OCI-LY3 (cell line): ENCODE measurements around the gene GSS.
A peak's percentile ranks its signal among the peaks of the same experiment; 100 is the strongest.

ENCODE experiments used
- H2AFZ ChIP-seq: fragments of 200-600, 300-600 bp; shearing (Covaris generic); 2 replicates; pipeline ENCODE4 v1.6.0; 2014; ENCODE audit warnings: antibody characterized with exemption, low read depth, low read length
- H3K27ac ChIP-seq: fragments of 200-600, 300-600 bp; sonication (generic); 2 replicates; pipeline ENCODE4 v1.5.1; 2014; ENCODE audit warnings: mild to moderate bottlenecking, low read length, moderate library complexity, mixed read lengths
- H3K27me3 ChIP-seq: fragments of 200-600, 300-600 bp; sonication (generic); 2 replicates; pipeline ENCODE4 v1.6.1; 2014; ENCODE audit warnings: low read depth, low read length, mixed read lengths
- H3K36me3 ChIP-seq: fragments of 200-600, 300-600 bp; sonication (generic); replicated peaks from 2 replicates; pipeline ENCODE3; 2014; ENCODE audit warnings: low read depth, low read length, mixed read lengths
- H3K4me1 ChIP-seq: fragments of 300-600, 200-600 bp; sonication (generic); 2 replicates; pipeline ENCODE4 v1.6.1; 2014; ENCODE audit warnings: low read length, mixed read lengths
- H3K4me2 ChIP-seq: fragments of 200-600, 300-600 bp; sonication (generic); 2 replicates; pipeline ENCODE4 v1.6.1; 2014; ENCODE audit warnings: low read length, mixed read lengths
- H3K4me3 ChIP-seq: fragments of 300-600, 200-600 bp; sonication (generic); 2 replicates; pipeline ENCODE4 v1.5.1; 2014; ENCODE audit warnings: antibody characterized with exemption, mild to moderate bottlenecking, low read length, moderate library complexity
- H3K79me2 ChIP-seq: fragments of 300-600, 200-600 bp; shearing (Covaris generic); 2 replicates; pipeline ENCODE4 v1.6.1; 2014; ENCODE audit warnings: mild to moderate bottlenecking, low read length, mixed read lengths
- H3K9ac ChIP-seq: fragments of 300-600, 200-600 bp; shearing (Covaris generic); 2 replicates; pipeline ENCODE4 v1.6.0; 2014; ENCODE audit warnings: mild to moderate bottlenecking, low read length, moderate library complexity
- H3K9me3 ChIP-seq: fragments of 200-600, 300-600 bp; shearing (Covaris generic); 2 replicates; pipeline ENCODE4 v1.6.1; 2014; ENCODE audit warnings: low read length, mixed read lengths; ENCODE audit not compliant: insufficient read depth
- H4K20me1 ChIP-seq: fragments of 200-600, 300-600 bp; sonication (generic); 2 replicates; pipeline ENCODE4 v1.6.1; 2016; ENCODE audit warnings: low read length, mixed read lengths; ENCODE audit not compliant: insufficient read depth
- EZH2phosphoT487 ChIP-seq: fragments of 200-600 bp; shearing (Covaris generic); IDR thresholded peaks from 2 replicates; pipeline ENCODE4 v1.6.1; 2018; ENCODE audit warnings: antibody characterized with exemption, mixed run types, low read depth
- TF ChIP-seq, protein P1 (sequence below): fragments of 200-600, 300-600 bp; sonication (generic); IDR thresholded peaks from 2 replicates; pipeline ENCODE4 v1.5.1; 2014; ENCODE audit warnings: antibody characterized with exemption, low read length, low read depth

The GSS gene

DNA sequence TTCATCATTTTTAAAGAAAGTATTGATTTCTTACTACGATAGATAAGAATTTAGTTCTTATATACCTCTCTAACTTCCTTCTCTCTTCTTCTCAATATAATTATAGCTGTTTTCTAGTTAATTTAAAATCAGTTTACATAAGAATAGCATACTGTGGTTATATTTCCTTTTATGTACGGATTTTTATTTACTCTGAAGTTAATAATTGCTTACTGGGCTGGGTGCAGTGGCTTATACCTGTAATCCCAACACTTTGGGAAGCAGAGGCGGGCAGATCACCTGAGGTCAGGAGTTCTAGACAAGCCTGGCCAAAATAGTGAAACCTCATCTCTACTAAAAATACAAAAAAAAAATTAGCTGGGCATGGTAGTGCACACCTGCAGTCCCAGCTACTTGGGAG, 69.5 kb downstream of the GSS start:
- H3K36me3 ChIP-seq: peaks cover 5% of the 10 kb centered on the region
- H3K9ac ChIP-seq: no peak overlapping the region
- H2AFZ ChIP-seq: no peak overlapping the region
- TF ChIP-seq, protein P1, sequence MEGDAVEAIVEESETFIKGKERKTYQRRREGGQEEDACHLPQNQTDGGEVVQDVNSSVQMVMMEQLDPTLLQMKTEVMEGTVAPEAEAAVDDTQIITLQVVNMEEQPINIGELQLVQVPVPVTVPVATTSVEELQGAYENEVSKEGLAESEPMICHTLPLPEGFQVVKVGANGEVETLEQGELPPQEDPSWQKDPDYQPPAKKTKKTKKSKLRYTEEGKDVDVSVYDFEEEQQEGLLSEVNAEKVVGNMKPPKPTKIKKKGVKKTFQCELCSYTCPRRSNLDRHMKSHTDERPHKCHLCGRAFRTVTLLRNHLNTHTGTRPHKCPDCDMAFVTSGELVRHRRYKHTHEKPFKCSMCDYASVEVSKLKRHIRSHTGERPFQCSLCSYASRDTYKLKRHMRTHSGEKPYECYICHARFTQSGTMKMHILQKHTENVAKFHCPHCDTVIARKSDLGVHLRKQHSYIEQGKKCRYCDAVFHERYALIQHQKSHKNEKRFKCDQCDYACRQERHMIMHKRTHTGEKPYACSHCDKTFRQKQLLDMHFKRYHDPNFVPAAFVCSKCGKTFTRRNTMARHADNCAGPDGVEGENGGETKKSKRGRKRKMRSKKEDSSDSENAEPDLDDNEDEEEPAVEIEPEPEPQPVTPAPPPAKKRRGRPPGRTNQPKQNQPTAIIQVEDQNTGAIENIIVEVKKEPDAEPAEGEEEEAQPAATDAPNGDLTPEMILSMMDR: no peak
- no peak for TF ChIP-seq EZH2phosphoT487
- H3K27me3 ChIP-seq: no peaks in the 10 kb centered on the region
- H4K20me1 ChIP-seq: no peaks in the 10 kb centered on the region
- no peak overlapping the region for H3K4me3 ChIP-seq
- no peak overlapping the region for H3K27ac ChIP-seq
- H3K9me3 ChIP-seq: no peaks in the 10 kb centered on the region
- H3K79me2 ChIP-seq: no peaks in the 10 kb centered on the region
- H3K4me2 ChIP-seq: no peak overlapping the region
- peaks cover 11% of the 10 kb centered on the region for H3K4me1 ChIP-seq

DNA sequence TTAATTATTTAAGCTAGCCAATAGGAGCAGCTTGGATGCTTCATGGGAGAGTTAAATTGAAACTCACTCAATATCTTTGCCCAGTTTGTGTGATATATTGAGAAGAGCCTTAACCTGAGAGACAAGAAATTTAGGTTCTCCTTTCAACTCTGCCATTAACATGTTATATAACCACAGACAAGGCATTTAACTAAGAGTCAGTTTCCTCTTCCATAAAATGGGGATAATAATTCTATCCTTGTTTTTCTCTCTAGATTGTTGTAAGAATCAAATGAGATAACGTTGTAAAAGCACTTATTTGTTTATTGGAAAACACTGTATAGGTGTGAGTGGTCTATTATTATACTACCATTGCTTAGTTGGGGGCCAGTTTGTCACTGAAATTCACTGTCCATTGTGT, 71.3 kb downstream of the GSS start:
- no peak overlapping the region for H3K4me2 ChIP-seq
- no peak overlapping the region for H2AFZ ChIP-seq
- H3K4me3 ChIP-seq: no peak overlapping the region
- no peaks in the 10 kb centered on the region for H4K20me1 ChIP-seq
- peaks cover 8% of the 10 kb centered on the region for H3K4me1 ChIP-seq
- H3K9ac ChIP-seq: no peak overlapping the region
- peaks cover 5% of the 10 kb centered on the region for H3K36me3 ChIP-seq
- H3K79me2 ChIP-seq: no peaks in the 10 kb centered on the region
- H3K27me3 ChIP-seq: no peaks in the 10 kb centered on the region
- H3K9me3 ChIP-seq: no peaks in the 10 kb centered on the region
- no peak for TF ChIP-seq EZH2phosphoT487
- TF ChIP-seq, protein P1: no peak
- H3K27ac ChIP-seq: no peak overlapping the region

DNA sequence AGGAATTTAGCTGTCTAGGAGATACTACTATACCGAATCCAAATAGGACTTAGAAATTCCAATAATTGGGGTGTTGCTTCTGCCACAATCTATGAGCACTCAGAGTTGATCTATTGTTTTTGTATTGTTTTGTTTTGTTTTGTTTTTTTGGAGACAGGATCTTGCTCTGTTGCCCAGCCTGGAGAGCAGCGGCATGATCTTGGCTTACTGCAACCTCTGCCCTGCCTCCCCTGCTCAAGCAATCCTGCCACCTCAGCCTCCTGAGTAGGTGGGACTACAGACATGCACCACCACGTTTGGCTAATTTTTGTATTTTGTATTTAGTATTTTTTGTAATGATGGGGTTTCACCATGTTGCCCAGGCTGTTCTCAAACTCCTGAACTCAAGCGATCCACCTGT, 71.8 kb downstream of the GSS start:
- no peaks in the 10 kb centered on the region for H3K9me3 ChIP-seq
- H3K4me3 ChIP-seq: no peak overlapping the region
- peaks cover 5% of the 10 kb centered on the region for H3K36me3 ChIP-seq
- H3K79me2 ChIP-seq: no peaks in the 10 kb centered on the region
- no peak overlapping the region for H3K27ac ChIP-seq
- peaks cover 8% of the 10 kb centered on the region for H3K4me1 ChIP-seq
- no peak overlapping the region for H2AFZ ChIP-seq
- H4K20me1 ChIP-seq: no peaks in the 10 kb centered on the region
- H3K4me2 ChIP-seq: no peak overlapping the region
- TF ChIP-seq EZH2phosphoT487: no peak
- TF ChIP-seq, protein P1: no peak
- H3K27me3 ChIP-seq: no peaks in the 10 kb centered on the region
- no peak overlapping the region for H3K9ac ChIP-seq

DNA sequence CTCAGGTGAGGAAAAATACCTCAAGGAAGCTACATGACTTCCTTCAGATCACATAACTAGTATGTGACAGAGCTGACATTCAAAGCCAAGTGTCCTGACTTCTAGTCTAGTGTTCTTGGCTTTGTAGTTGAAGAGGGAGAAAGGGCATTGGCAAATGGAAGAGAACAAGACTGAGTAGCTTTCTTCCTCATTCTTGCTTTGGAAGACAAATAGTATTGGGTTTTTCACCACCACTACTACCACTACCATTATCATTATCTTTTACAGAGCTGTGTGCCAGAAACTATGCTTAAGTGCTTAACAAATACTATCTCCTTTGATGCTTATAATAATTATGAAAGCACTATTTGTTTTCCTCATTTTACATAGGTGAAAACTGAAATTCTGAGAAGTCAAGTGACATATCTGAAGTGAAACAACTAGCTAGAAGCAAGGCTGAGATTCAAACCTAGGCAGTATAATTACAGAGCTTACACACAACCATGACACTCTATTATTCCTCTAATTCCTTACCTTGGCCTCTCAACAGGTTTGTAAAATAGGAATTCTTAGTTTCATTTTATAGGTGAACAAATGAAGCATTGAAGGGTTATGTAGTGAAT, 72.4 kb downstream of the GSS start:
- Histone ChIP-seq H4K20me1 (no peaks in the 10 kb centered on the region), H3K9me3 (no peaks in the 10 kb centered on the region), H3K9ac (no peak overlapping the region), H3K36me3 (peaks cover 5% of the 10 kb centered on the region), H3K4me2 (no peak overlapping the region), H3K27ac (0 out of 2 replicates have a peak overlapping the region, but pooled peaks have one; percentile 9), H3K27me3 (no peaks in the 10 kb centered on the region), H2AFZ (no peak overlapping the region), H3K79me2 (no peaks in the 10 kb centered on the region), H3K4me1 (peaks cover 8% of the 10 kb centered on the region), H3K4me3 (no peak overlapping the region)
- TF ChIP-seq, protein P1: no peak
- TF ChIP-seq EZH2phosphoT487: no peak
